Memory B cell (primary cell): Measurements from ENCODE around the gene SLAIN1.

Experiments
- ATAC-seq: fragments of 150-1000 bp; cut with Tn5 transposase; 2 replicates; pipeline ENCODE4 v1.10.0; 2021; ENCODE audit warnings: low read depth, mild to moderate bottlenecking, moderate library complexity
- DNase-seq, 2 donors: peaks; one replicate each; pipeline ENCODE4 v3.0.0; 2022; ENCODE audit warnings: low spot score in 2 of 2
- H3K27ac Mint-ChIP-seq: one replicate; pipeline ENCODE4 v1.8.0; 2022; ENCODE audit warnings: mild to moderate bottlenecking, moderate library complexity, mixed read lengths
- H3K27me3 Mint-ChIP-seq: one replicate; pipeline ENCODE4 v1.8.0; 2022; ENCODE audit warnings: mixed read lengths
- H3K36me3 Mint-ChIP-seq: one replicate; pipeline ENCODE4 v1.8.0; 2022; ENCODE audit warnings: mild to moderate bottlenecking, mixed read lengths
- H3K4me1 Mint-ChIP-seq: one replicate; pipeline ENCODE4 v1.8.0; 2022; ENCODE audit warnings: mixed read lengths
- H3K4me3 Mint-ChIP-seq: one replicate; pipeline ENCODE4 v1.8.0; 2022; ENCODE audit warnings: mild to moderate bottlenecking, moderate library complexity, mixed read lengths
- H3K9me3 Mint-ChIP-seq: one replicate; pipeline ENCODE4 v1.8.0; 2022; ENCODE audit warnings: mixed read lengths

Gene SLAIN1

DNA sequence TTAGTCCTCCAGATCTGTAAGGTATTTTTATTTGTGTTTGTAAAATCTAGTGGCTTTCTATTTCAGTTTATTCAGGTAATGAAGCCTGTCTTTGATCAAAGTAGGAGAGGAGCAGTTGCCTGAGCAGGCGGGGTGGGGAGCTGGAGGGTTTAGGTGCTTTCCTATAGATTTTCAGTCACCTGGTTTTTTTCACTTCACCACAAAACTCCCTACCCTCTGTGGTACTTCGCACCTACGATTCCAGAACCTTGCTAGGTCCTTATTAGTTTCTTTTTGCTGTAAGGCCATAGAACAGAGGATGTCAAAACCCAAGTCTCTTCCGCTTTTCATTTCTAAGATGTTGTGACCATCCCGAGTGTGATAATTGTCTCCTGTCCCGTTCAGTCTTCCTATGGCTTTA, 26.6 kb downstream of the SLAIN1 start:
- ATAC-seq, result peak; percentile 56
- DNase-seq, result no peak
- Mint-ChIP-seq H3K4me3 (no peak overlapping the region), H3K36me3 (peaks cover 39% of the 10 kb centered on the region), H3K27me3 (no peaks in the 10 kb centered on the region), H3K27ac (no peak overlapping the region), H3K9me3 (no peaks in the 10 kb centered on the region), H3K4me1 (peaks cover 10% of the 10 kb centered on the region)

DNA sequence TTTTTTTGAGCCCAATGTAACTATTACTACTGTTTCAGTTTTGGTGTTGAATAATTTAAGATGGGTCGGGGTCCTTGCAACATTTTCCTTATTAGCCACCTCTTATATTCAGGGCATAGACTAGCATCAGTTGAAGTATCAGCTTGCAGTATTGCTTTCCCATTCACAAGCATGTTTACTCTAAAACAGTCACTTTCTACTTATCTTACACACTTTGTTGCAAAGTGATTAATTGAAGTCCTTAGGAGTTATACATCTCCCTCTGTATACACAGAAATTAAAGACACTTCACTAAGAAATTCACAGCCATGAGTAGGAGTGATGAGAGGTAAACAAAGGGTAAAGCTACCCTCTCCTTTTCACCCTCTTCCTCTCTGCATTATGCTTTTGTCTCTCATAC, 27.6 kb downstream of the SLAIN1 start:
- DNase-seq (no peak), ATAC-seq (no peak)
- peaks cover 40% of the 10 kb centered on the region for H3K36me3 Mint-ChIP-seq
- H3K27ac Mint-ChIP-seq, result no peak overlapping the region
- H3K4me3 Mint-ChIP-seq, result no peak overlapping the region
- peaks cover 17% of the 10 kb centered on the region for H3K4me1 Mint-ChIP-seq
- H3K27me3 Mint-ChIP-seq, result no peaks in the 10 kb centered on the region
- H3K9me3 Mint-ChIP-seq, result no peaks in the 10 kb centered on the region

DNA sequence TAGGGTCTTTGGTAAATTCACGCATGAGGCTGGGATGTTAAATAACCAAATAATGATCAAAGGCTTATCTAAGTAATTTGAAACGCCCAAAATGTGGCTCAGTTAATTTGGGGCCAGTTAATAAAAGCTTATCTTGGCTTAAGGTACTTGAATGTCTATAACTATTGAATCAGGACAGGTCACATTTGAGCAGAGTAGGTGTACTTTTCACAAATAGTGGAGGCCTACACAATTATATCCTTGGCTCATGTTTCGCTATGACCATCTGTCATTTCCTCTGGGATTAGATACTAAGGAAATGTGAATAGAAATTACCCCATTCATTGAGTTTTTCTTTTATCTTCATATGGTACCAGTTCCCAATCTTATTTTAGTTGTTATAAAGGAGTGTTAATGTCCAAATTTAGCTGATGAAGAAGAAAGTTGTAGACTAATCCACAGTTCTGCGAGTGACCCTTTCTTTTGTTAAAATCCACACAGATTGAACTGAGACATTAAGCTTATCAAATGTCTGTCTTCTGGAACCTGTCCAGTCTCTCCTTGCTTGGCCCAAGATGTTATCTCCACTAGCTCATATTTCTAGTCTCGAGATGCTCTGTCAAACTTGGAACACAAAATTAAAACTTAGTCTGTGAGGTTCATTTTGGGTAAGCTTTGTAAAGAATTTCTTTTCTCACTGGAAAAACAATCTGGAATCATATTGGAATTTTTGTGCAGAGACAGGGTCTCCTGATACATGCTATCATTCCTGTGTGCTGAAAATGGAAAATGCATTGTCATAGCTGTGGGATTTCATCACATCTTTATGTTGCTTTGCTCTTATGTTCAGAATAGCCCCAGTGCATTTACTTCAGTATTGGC, 31.0 kb downstream of the SLAIN1 start:
- H3K36me3 Mint-ChIP-seq, result peaks cover 21% of the 10 kb centered on the region
- no peaks in the 10 kb centered on the region for H3K9me3 Mint-ChIP-seq
- no peak for DNase-seq
- ATAC-seq, result no peak
- peaks cover 16% of the 10 kb centered on the region for H3K4me1 Mint-ChIP-seq
- H3K27ac Mint-ChIP-seq, result no peak overlapping the region
- no peaks in the 10 kb centered on the region for H3K27me3 Mint-ChIP-seq
- no peak overlapping the region for H3K4me3 Mint-ChIP-seq

DNA sequence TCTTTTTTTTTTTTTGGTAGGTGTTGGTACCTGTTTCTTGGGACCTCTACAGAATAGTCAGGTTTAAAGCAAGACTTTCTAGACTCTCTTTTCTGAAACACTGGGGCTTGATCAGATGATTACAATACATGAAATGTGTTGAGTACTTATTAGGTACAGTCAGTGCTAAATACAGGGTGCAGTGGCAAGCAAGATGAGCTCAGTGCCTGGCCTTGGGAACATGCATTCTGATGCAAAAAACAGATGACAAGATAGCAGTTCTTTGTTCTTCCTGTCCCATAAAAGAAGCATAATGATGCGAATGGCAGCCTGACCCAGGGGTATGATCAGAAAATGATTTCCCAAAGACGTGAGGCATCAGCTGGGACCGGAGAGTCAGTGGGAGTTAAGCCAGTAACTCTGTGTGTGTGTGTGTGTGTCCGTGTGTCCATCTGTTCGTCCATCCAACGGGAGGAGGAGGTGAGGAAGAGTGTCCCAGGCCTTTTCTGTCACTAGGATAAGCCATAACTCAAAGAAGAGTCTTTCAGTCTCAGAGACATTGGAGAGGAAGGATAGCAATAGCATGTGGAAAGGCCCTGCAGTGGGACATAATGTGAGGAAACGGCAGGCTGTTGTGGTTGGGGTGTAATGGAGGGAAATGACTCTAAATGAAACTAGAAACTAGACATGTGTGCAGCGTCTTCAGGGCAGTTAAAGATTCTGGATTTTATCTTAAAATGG, 32.2 kb downstream of the SLAIN1 start:
- DNase-seq (no peak), ATAC-seq (no peak)
- Mint-ChIP-seq H3K9me3 (no peaks in the 10 kb centered on the region), H3K4me1 (peaks cover 13% of the 10 kb centered on the region), H3K36me3 (peaks cover 16% of the 10 kb centered on the region), H3K27ac (peak overlapping the region; percentile 40), H3K27me3 (no peaks in the 10 kb centered on the region), H3K4me3 (peak overlapping the region; percentile 54)

DNA sequence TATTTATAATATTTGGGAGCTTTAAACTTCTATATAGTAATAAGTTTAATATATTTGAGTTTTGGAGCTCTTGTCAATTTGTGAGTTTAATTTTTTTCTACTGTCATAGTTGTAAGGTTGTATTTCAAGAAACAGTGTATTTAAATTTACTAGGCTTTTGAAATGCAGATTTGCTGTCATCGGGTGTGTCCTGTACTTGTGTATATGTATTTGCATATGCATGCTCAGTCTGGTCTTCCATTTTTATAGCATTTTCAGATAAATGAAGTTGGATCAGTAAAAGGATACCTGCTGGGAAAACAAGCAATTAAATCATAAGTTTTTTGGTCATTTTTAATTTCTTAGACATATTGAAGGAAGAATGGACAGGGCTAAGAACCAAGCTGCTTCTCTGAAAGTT, 33.1 kb downstream of the SLAIN1 start:
- no peak overlapping the region for H3K27ac Mint-ChIP-seq
- H3K4me3 Mint-ChIP-seq, result no peak overlapping the region
- H3K27me3 Mint-ChIP-seq, result no peaks in the 10 kb centered on the region
- H3K9me3 Mint-ChIP-seq, result no peaks in the 10 kb centered on the region
- peaks cover 12% of the 10 kb centered on the region for H3K36me3 Mint-ChIP-seq
- ATAC-seq (no peak), DNase-seq (no peak)
- peaks cover 13% of the 10 kb centered on the region for H3K4me1 Mint-ChIP-seq

DNA sequence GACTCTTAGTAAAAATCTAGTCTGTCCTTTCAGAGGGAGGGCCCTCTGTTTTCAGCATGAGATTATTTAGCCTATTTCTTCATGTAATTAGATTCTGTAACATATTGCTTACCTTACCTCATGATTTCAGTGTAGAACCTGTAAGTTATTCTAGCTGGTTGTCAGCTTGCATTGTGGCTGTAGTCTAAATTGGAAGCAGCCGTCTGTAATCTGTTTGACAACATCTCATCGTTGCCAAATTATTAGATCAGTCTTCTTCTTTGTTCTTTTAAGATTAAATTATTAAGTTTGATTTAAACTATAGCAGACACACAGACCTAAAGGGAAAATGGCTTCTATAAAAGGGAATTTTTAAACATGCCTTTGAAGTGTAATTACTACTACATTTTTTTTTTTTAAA, 34.8 kb downstream of the SLAIN1 start:
- DNase-seq (no peak), ATAC-seq (no peak)
- H3K4me3 Mint-ChIP-seq, result no peak overlapping the region
- no peak overlapping the region for H3K27ac Mint-ChIP-seq
- H3K9me3 Mint-ChIP-seq, result no peaks in the 10 kb centered on the region
- H3K27me3 Mint-ChIP-seq, result no peaks in the 10 kb centered on the region
- H3K36me3 Mint-ChIP-seq, result peaks cover 12% of the 10 kb centered on the region
- H3K4me1 Mint-ChIP-seq, result peaks cover 13% of the 10 kb centered on the region

DNA sequence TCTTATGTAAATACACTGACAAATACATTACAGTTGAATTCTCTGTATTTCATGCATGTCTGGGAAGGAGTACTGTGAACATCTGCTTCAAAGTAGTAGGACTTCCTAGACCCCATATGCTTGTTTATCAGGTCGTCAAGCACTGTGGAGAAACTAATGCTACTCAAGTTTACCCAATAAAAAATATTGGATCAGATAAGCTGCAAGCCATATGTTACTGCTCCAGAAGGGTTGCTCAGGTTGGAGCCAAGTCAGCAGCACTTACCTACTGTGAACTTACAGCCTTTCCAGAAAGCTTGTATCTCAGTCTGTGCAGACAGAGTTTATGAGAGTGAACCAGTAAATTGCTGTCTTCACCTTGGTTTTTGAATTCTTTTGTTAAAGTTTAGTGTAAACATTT, 36.2 kb downstream of the SLAIN1 start:
- peaks cover 13% of the 10 kb centered on the region for H3K4me1 Mint-ChIP-seq
- H3K4me3 Mint-ChIP-seq, result no peak overlapping the region
- ATAC-seq, result no peak
- peaks cover 11% of the 10 kb centered on the region for H3K36me3 Mint-ChIP-seq
- no peak overlapping the region for H3K27ac Mint-ChIP-seq
- H3K27me3 Mint-ChIP-seq, result no peaks in the 10 kb centered on the region
- DNase-seq, result no peak
- H3K9me3 Mint-ChIP-seq, result no peaks in the 10 kb centered on the region

DNA sequence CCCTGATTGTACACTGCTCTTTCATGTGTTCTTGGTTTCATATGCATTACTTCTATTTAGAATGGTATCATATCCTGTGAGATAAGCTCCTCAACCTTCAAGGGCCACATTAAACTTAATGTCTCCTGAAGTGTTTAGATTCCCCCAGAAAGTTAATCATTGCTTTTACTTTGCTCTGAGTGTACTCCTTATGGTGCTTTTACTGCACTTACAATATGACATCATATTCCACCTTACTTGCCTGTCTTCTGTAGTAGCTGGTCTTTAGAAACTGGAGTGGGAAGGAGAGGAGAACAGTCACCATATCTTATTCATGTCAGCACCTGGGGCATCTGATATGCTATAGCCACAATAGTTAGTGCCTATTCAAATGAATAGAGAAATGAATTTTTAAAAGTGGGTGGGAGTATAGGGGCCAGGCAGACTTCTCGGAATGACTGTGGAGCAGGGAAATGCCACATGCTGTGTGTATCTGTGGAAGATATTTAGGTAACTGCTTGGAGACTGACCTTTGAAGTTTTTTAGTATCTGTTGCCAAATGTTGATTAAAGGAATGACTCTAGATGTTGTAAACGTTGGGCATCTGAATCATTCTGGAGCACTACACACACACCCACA, 40.2 kb downstream of the SLAIN1 start:
- Mint-ChIP-seq H3K27me3 (no peaks in the 10 kb centered on the region), H3K36me3 (peaks cover 6% of the 10 kb centered on the region), H3K9me3 (no peaks in the 10 kb centered on the region), H3K27ac (no peak overlapping the region), H3K4me3 (no peak overlapping the region), H3K4me1 (no peaks in the 10 kb centered on the region)
- DNase-seq (no peak), ATAC-seq (no peak)

DNA sequence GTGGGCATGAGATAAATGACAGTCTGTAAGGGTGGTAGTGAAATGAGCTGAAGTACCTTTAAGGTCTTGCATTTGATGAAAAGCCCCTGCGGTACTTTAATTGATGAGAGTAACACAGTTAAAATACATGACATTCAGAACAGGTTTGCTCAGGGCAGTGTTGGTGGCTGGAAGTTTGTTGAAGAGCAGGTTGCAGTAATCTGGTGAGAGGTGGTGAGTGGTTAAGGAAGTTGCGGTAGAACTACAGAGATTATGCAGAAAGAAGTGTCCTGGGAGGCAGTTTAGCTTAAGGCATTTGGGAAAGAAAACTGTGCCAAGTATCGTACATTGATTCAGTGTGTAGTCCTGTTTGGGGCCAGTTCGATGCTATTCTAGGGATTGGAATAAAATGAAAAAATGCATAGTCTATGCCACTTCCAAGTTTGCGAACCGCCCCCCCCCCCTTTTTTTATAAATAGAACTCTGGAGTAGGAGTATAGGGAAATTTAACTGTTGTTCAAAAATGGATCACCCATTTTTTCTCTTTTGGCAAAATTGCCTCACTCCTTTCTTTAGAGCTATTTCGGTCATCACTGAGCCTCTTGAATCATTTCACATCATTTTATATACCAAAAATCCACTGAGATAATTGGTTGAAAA, 42.7 kb downstream of the SLAIN1 start:
- Mint-ChIP-seq H3K27ac (no peak overlapping the region), H3K36me3 (peaks cover 14% of the 10 kb centered on the region), H3K4me3 (no peak overlapping the region), H3K9me3 (no peaks in the 10 kb centered on the region), H3K27me3 (no peaks in the 10 kb centered on the region), H3K4me1 (no peaks in the 10 kb centered on the region)
- ATAC-seq, result no peak
- DNase-seq, result no peak

DNA sequence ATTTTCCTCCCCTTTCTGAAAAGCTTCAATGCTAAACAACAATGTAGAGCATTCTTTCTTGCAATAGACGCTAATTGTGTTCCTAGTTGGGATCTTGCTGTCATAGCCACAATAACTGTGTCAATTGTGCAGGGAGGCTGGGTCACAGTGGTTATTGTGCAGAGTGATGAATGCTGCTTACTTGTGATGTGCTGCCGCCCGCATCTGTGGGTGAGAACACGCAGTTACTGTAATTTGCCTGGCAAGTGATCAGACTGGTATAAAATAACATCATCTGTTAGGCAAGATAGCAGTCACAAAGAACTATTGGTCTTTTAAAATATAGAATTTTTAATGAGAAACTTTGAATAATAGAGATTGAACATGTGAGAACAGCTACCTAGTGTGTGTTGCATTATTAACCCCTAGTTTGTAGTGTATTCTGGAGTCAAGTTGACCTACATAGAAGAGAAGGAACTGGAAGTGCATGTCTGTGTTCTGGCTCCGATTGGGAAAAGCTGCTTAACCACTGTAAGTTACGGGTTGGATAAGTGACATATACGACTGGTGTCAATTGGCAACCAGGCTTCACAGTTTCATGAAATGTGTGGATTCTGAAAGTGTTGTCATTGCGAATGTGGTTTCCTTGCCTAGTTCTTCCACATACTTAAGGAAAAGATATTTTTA, 43.6 kb downstream of the SLAIN1 start:
- Mint-ChIP-seq H3K36me3 (peaks cover 14% of the 10 kb centered on the region), H3K27ac (no peak overlapping the region), H3K4me3 (no peak overlapping the region), H3K27me3 (no peaks in the 10 kb centered on the region), H3K4me1 (no peaks in the 10 kb centered on the region), H3K9me3 (no peaks in the 10 kb centered on the region)
- ATAC-seq (no peak), DNase-seq (no peak)

DNA sequence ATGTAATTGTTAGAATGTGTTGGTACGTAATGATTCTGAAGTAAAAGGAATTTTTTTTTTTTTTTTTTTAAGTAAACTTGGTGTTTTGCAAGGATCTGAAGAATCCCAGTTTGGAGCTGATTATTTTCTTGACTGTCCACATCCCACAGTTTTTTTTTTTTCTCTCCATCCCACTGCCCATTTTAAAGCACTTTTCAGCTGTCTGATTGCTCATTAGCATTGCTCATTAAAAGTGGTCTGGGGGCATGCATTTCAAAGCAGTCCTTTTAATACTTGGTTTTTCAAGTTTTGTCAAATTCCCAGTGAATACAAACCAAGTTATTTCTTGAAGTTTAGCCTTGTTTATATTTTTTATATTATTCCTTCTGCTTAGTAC, 44.1 kb downstream of the SLAIN1 start:
- H3K9me3 Mint-ChIP-seq, result no peaks in the 10 kb centered on the region
- ATAC-seq, result no peak
- H3K36me3 Mint-ChIP-seq, result peaks cover 16% of the 10 kb centered on the region
- no peak overlapping the region for H3K4me3 Mint-ChIP-seq
- H3K4me1 Mint-ChIP-seq, result no peaks in the 10 kb centered on the region
- DNase-seq, result no peak
- no peak overlapping the region for H3K27ac Mint-ChIP-seq
- no peaks in the 10 kb centered on the region for H3K27me3 Mint-ChIP-seq

DNA sequence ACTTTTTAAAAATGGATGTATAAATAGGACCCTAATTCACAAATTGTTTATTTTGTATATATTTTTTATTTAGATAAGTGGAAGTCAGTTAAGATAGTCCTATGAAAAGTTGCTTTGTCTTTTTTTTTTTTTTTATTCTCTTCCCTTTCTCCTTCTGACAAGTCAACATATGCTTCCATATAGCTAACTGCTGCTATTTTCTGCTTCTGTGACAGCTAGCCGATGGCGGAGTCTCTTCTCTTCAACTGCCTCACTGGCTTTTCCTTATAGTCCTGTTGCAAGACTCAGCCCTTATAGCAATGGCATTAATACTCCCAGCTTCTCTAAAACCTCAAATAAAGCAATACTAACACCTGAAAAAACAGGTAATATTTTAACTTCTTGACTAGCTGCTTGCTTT, 45.3 kb downstream of the SLAIN1 start:
- H3K27ac Mint-ChIP-seq, result no peak overlapping the region
- H3K27me3 Mint-ChIP-seq, result no peaks in the 10 kb centered on the region
- no peak for DNase-seq
- no peak overlapping the region for H3K4me3 Mint-ChIP-seq
- no peaks in the 10 kb centered on the region for H3K4me1 Mint-ChIP-seq
- no peak for ATAC-seq
- no peaks in the 10 kb centered on the region for H3K9me3 Mint-ChIP-seq
- H3K36me3 Mint-ChIP-seq, result peaks cover 20% of the 10 kb centered on the region

DNA sequence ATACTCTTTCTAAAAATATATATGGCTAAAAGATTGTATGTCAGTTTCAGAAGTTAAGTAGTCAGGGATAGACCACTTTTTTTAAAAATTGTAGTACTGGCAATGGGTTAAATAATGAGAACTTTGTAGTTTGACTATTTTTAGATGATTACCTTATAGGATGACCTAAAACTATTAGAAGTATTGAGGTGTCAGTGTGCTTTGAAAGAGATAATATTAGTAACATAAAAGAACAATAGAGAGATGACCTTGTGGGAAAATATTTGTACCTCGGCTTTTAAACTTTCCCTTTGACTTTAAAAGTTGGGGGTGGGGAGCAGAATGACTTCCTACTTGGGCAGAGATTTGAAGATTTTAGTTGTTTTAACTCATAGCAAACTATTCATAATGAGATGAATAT, 48.3 kb downstream of the SLAIN1 start:
- Mint-ChIP-seq H3K4me1 (no peaks in the 10 kb centered on the region), H3K27ac (peak overlapping the region; percentile 11), H3K36me3 (peaks cover 19% of the 10 kb centered on the region), H3K4me3 (no peak overlapping the region), H3K9me3 (no peaks in the 10 kb centered on the region), H3K27me3 (no peaks in the 10 kb centered on the region)
- ATAC-seq (no peak), DNase-seq (no peak)
